ENCODE results near the gene ETV3.

Gene ETV3

GRCh38 chr1:157161901-157162300 lies 23.7 kb upstream of the ETV3 start:
- DNase-seq (ENCODE audit: low read depth): no peak

GRCh38 chr1:157158967-157159366 lies 20.8 kb upstream of the ETV3 start:
- DNase-seq (ENCODE audit: low read depth): no peak

DNA sequence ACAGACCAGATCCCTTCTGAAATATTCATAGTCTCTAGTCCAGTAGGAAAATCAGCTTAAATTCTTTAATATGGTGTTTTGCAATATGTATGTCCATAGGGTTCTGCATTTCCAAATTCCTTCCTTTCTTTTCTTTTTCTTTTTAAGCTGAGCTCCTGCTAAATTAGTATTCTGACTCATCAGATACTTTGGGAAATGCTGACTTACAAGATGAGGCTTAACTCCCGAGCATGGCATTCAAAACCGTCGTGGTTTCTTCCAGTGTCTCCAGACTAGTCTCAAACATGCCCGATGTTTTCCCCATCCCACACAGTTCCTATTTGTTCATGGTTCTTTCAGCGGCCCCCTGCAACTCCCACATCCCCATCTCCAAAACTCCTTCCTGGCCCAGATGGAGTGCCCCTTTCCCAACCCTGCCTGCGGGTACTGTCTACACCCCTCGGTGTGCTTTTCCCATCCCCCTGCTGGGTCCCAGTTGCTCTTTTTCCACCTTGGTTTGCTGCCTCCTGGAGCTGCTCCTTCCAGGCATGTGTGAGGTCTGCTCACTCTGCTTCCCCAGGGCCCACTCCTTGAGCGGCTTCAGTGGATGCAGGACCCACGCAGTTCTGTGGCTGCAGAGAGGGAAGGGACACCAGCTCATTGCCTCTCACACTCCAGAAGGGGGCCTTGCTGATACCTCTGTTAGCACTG lies 19.5 kb upstream of the ETV3 start:
- no peak for DNase-seq (ENCODE audit: low read depth)

DNA sequence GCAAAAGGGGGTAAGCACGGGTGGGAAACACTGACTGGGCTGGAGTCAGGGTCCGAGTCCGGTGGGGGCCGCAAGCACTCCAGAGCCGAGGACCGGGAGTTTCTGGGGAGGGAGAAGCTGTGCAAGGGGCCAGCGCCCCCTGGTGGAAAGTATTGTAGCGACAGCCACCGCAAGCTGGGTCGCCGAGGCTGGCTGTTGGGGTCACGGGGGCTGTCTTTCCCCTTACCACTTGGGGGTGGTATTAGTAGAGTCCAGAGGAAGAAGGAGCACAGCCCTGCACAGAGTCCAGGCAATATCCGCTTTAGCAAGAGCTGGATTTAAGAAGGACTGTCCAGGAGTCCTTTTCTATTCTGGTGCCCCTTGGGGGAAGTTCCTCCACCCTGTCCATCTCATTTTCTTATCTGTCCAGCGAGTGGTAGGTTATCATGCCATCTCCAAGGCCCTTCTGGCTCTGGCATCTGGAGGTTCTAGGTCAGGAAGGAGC lies 17.9 kb upstream of the ETV3 start:
- peak; percentile 60 for DNase-seq (ENCODE audit: low read depth)

DNA sequence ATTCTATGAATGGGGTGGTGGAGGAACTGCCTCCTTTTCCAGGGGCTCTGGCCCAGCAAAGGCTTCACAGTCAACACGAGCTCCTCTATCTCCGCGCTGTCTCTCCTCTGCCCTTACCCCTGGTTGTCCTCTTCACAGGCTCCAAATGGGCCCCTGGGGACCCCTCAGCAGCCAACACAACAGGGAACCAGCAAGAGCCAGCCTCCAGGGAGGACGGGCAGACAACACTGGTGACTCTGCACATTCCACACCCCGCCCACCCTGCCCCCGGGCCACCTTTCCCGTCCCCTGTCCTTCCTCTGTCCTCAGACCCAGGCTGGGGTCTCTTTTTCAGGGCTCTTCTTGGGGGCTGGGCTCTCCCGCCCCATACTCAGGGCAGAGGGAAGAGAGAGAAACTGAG lies 17.5 kb upstream of the ETV3 start:
- no peak for DNase-seq (ENCODE audit: low read depth)

DNA sequence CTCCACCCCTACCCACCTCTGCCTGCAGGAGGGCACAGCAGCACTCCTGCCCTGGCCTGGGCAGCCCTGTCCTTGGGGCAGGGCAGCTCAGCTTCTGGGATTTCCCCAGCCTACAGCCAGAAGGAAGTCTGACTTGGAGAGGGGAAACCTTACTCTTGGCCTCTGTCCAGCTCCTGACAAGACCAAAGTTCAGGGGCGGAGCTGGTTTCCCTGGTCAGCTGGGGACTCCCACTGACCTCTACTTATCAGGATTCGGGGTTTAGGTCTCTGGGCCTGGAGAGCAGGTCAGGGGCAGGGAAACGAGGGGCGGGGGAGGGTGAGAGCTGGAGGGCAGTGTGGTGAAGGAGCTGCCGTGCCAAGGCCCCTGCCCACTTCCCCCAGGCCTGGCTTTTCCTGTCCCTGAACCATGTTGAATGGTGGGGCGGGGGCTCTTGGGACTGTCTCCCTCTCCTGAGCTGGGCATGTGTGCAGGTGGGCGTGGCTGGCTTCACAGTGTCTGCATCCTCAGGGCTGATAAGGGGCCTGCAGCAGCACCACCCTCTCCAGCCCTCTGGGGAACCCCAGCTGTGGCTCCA lies 16.8 kb upstream of the ETV3 start:
- no peak for DNase-seq (ENCODE audit: low read depth)

DNA sequence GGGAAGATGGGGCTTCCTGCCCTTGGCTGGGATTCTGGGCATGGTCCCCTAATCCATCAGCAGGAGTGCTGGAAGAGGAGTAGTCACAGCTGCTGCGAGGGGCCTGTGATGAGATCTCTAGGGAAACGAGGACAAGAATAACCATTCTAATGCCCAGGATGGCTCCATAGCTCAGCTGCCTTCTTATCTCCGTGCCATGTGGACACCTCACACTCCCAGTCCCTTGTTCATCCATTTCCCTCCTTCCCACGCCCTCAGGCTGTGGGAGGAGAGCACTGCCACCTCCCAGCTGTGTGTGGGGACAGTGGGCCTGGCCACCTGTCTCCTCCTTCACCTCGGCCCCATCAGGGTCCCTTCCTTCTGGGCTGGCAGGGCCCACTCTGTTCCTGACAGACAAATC lies 16.1 kb upstream of the ETV3 start:
- no peak for DNase-seq (ENCODE audit: low read depth)

GRCh38 chr1:157153746-157154145 lies 15.6 kb upstream of the ETV3 start:
- DNase-seq (ENCODE audit: low read depth): no peak

GRCh38 chr1:157152510-157152909 lies 14.3 kb upstream of the ETV3 start:
- no peak for DNase-seq (ENCODE audit: low read depth)

GRCh38 chr1:157151506-157151905 lies 13.3 kb upstream of the ETV3 start:
- no peak for DNase-seq (ENCODE audit: low read depth)

DNA sequence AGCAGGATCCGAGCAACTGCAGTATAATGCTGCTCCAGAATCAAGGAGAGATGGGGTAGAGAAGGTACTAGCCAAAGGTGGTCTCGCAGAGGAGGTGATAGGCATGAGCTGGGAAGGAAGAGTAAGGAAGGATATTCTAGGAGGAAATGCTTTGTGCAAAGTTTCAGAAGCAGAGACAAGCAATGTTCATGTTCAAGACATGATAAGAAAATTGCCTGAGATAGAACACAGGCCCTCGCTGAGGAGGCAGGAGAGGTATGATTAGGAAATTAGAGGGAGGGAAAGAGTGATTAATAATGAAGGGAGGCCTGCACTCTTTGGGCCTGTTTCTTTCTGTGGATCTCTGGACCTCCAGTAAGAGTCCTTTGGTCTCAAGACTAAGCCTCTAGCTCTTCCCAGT lies 12.9 kb upstream of the ETV3 start:
- DNase-seq (ENCODE audit: low read depth): no peak

GRCh38 chr1:157150631-157151030 lies 12.4 kb upstream of the ETV3 start:
- no peak for DNase-seq (ENCODE audit: low read depth)

- DNase-seq (ENCODE audit: low read depth): no peak
Measured at GRCh38 chr1:157147906-157148700, 9.9 kb upstream of the ETV3 start.

DNA sequence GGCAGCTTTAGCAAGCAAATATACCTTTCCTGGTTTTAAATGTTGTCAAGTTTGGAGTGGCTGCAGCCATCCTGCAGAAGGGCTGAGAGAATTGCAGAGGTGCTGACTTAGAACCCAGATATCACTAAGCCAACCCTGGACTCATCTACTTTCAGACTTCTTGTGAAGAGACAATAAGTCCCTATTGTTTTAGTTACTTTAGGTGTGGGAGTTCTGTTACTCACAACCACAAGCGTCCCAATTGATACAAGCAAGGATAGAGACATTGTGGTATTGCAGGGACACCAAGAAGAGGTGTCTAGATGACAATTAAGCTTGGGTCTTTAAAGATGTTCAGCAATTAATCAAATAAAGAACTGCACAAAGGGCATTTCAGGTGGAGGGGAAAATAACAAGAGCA lies 8.8 kb upstream of the ETV3 start:
- no peak for DNase-seq (ENCODE audit: low read depth)

- DNase-seq (ENCODE audit: low read depth): no peak
Measured at GRCh38 chr1:157146244-157146643, 8.0 kb upstream of the ETV3 start.

- DNase-seq (ENCODE audit: low read depth): no peak
Measured at GRCh38 chr1:157145076-157145475, 6.9 kb upstream of the ETV3 start.

DNA sequence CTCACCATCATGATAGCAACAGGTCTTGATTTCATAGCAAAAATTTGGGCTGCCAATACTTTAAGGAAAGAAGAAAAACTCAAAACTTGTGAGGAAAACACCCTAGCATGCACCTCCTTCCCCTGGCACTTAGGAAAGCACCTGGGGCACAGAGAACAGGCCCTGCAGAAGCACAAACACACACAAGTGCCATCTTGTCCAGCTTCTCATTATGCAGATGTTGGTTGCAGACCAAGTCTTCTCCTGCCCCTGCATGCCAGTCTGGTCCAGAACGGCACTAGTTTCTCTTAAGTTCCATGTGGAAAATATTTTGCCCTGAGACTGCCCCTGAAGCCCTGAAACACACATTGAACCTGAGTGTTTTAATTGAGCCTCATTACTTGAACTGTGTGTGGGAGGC lies 6.3 kb upstream of the ETV3 start:
- no peak for DNase-seq (ENCODE audit: low read depth)

DNA sequence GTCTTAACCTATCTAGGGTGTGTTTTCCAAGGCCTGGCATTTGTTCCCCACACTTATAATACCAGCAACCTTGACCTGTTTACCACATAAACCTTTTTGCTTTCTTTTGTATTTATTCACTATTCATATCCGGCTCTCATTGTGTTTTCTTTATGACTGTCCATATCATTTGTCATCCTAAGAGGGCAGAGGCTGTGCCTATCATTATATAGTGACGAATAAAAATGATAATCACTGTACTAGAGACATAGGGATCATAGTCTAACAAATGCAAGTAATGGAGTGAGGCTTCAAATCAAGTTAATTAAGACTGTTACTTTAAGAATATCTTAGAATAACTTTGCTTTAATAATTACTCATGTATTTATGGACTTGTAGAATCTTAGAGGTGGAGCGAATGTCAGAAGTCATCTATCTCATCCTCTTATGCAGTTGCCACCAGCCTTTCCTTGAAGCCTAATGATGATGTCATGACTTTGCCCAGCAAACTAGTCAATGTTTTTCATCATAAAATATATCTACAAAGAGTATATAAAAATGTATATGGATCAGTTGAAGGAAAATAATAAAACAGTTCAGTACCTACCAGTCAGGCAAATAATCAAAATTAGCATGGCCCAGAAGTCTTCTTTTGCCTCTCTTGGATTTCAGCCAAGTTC lies 4.7 kb upstream of the ETV3 start:
- DNase-seq (ENCODE audit: low read depth): no peak

GRCh38 chr1:157142201-157142600 lies 4.0 kb upstream of the ETV3 start:
- DNase-seq (ENCODE audit: low read depth): no peak

GRCh38 chr1:157141212-157141855 lies 3.1 kb upstream of the ETV3 start:
- DNase-seq (ENCODE audit: low read depth): no peak

DNA sequence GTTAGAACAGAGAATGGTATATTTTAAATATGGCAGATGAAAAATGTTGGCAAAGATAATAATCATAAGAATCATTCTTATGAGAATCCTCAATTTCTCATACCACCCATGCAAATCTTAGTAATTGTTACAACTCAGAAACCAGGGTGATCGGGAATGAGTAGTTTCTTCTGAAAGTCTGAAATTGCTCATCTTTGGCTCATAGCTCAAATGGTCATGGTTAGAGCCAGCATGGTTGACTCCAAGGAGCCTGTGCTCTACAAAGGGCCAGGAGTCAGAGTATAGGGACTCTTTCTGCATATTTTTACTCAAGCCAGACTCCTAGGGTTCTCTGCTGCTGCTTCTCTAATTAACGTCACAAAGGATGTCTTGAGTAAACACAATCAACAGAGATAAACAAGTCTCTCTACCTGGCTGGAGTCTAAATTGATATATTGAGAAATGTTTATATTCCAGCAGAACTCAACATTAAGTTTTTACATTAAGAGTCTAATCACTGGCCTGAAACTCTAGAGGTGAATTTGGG lies 1.9 kb upstream of the ETV3 start:
- no peak for DNase-seq (ENCODE audit: low read depth)
